ENCODE results near the gene HTR6. TPM values are rescaled to one million over a fixed set of nuclear protein-coding genes. Genes with fewer than 3 reads are reported as not detected.

HTR6 gene
- total RNA-seq, 1 experiment from 2014 or later: 0.37 TPM

- peaks cover 3% of the 10 kb centered on the region for H3K79me1 ChIP-seq (ENCODE audit: insufficient read depth, low read depth, low read length, poor library complexity, severe bottlenecking)
- H4K5ac ChIP-seq (ENCODE audit: insufficient read length, low read depth, low read length): no peak overlapping the region
- H3K79me2 ChIP-seq (ENCODE audit: insufficient read depth, low read length): peaks cover 5% of the 10 kb centered on the region; the same call in 1 of the 2 replicates
- Mint-ChIP-seq H3K27ac (no peak overlapping the region), H3K4me3 (no peak overlapping the region), H3K9me3 (no peaks in the 10 kb centered on the region), H3K36me3 (ENCODE audit: insufficient read depth in 1 of 3, low read depth in 3 of 3) (peaks cover 0 to 16% (median 9%) of the 10 kb centered on the region in 3 experiments; a peak in 4 of 7 replicates), H3K27me3 (ENCODE audit: low read depth) (no peaks in the 10 kb centered on the region), H3K4me1 (peaks cover 16 to 19% of the 10 kb centered on the region in 2 experiments)
- peaks cover 5% of the 10 kb centered on the region; the same call in 1 of the 2 replicates for H3K4me1 ChIP-seq (ENCODE audit: insufficient read depth, low read length)
- H3K27ac ChIP-seq (ENCODE audit: insufficient read length, low read depth, low read length): no peak overlapping the region
- H2BK120ac ChIP-seq (ENCODE audit: low read depth, low read length, poor library complexity, severe bottlenecking): no peak overlapping the region
- no peak for TF ChIP-seq CTCF (conservative IDR thresholded peaks at IDR 0.05)
- no peak overlapping the region for H2BK5ac ChIP-seq (ENCODE audit: insufficient read length, low read length)
- no peak overlapping the region for H2AK5ac ChIP-seq (ENCODE audit: insufficient read length, low read length)
- no peaks in the 10 kb centered on the region for H3K9me3 ChIP-seq (ENCODE audit: control insufficient read depth, low read depth, low read length)
- H3T11ph ChIP-seq (ENCODE audit: low read length): no peak overlapping the region
- no peak overlapping the region for H3K23ac ChIP-seq (ENCODE audit: insufficient read length, low read depth, low read length)
- no CpG with 5 or more reads among the region's 3 CpGs for WGBS (ENCODE audit: extremely low coverage, insufficient read length, low lambda C conversion rate)
- H3K18ac ChIP-seq (ENCODE audit: insufficient read length, low read depth, low read length): no peak overlapping the region
- H3K4ac ChIP-seq (ENCODE audit: low read depth, low read length): no peak overlapping the region
- H2BK12ac ChIP-seq (ENCODE audit: insufficient read length, low read depth, low read length): no peak overlapping the region
- no peaks in the 10 kb centered on the region for H3K27me3 ChIP-seq (ENCODE audit: insufficient read depth, low read length)
- H3K4me2 ChIP-seq (ENCODE audit: insufficient read depth, insufficient read length, low read length): no peak overlapping the region
- no peak overlapping the region for H3K9ac ChIP-seq (ENCODE audit: extremely low read depth, insufficient read length, low read length)
- H2BK20ac ChIP-seq (ENCODE audit: low read depth, low read length, poor library complexity, severe bottlenecking): no peak overlapping the region
- DNase-seq: no peak
- H3K23me2 ChIP-seq (ENCODE audit: insufficient read length, low read depth, low read length, poor library complexity, severe bottlenecking): no peaks in the 10 kb centered on the region
- H4K8ac ChIP-seq (replicated peaks; ENCODE audit: insufficient read length, low read depth, low read length): no peak overlapping the region
- no peaks in the 10 kb centered on the region for H4K20me1 ChIP-seq (ENCODE audit: control insufficient read depth, insufficient read depth, insufficient read length)
- no peak overlapping the region for H3K14ac ChIP-seq (ENCODE audit: insufficient read depth, low read length)
- no peak overlapping the region for H2BK15ac ChIP-seq (ENCODE audit: low read depth, low read length)
- no peak overlapping the region for H2AFZ ChIP-seq (ENCODE audit: low read length)
- no peak overlapping the region for H4K91ac ChIP-seq (ENCODE audit: insufficient read length, low read depth, low read length)
- H3K56ac ChIP-seq (ENCODE audit: insufficient read length, low read depth, low read length): no peak overlapping the region
Observed at GRCh38 chr1:19620786-19621185, 43.9 kb upstream of the HTR6 start.
